ENCODE data around the gene FNTB.
"Not testable (repeated sequence)": the region's sequence is repeated elsewhere in the genome, so short reads cannot be mapped to it uniquely, and the experiment has no call there.

FNTB gene

GRCh38 chr14:65019944-65020566 is 33.4 kb downstream of the FNTB start:
- DNase-seq = no peak

- DNase-seq = no peak
Observed at GRCh38 chr14:65024957-65025356, 38.3 kb downstream of the FNTB start.

- no peak for DNase-seq
Observed at GRCh38 chr14:65025818-65026217, 39.1 kb downstream of the FNTB start.

GRCh38 chr14:65026526-65026925 is 39.8 kb downstream of the FNTB start:
- no peak for DNase-seq

GRCh38 chr14:65027127-65027799 is 40.6 kb downstream of the FNTB start:
- DNase-seq = no peak

- no peak for DNase-seq
Observed at GRCh38 chr14:65028937-65029336, 42.2 kb downstream of the FNTB start.

GRCh38 chr14:65031321-65031720 is 44.6 kb downstream of the FNTB start:
- DNase-seq = not testable (repeated sequence)

GRCh38 chr14:65032319-65032718 is 45.6 kb downstream of the FNTB start:
- DNase-seq = no peak

- DNase-seq = no peak
Observed at GRCh38 chr14:65033181-65033580, 46.5 kb downstream of the FNTB start.

GRCh38 chr14:65034021-65034420 is 47.3 kb downstream of the FNTB start:
- DNase-seq = no peak

GRCh38 chr14:65035049-65035448 is 48.4 kb downstream of the FNTB start:
- no peak for DNase-seq

- DNase-seq = no peak
Observed at GRCh38 chr14:65038966-65039365, 52.3 kb downstream of the FNTB start.

- no peak for DNase-seq
Observed at GRCh38 chr14:65040666-65041433, 54.2 kb downstream of the FNTB start.

- no peak for DNase-seq
Observed at GRCh38 chr14:65041434-65041915, 54.8 kb downstream of the FNTB start.

- DNase-seq = no peak
Observed at GRCh38 chr14:65042296-65042695, 55.6 kb downstream of the FNTB start.

- no peak for DNase-seq
Observed at GRCh38 chr14:65042731-65043372, 56.2 kb downstream of the FNTB start.

GRCh38 chr14:65043893-65044595 is 57.3 kb downstream of the FNTB start:
- no peak for DNase-seq

GRCh38 chr14:65044596-65044959 is 57.9 kb downstream of the FNTB start:
- no peak for DNase-seq

- DNase-seq = no peak
Observed at GRCh38 chr14:65045006-65045405, 58.3 kb downstream of the FNTB start.

GRCh38 chr14:65045709-65046108 is 59.0 kb downstream of the FNTB start:
- no peak for DNase-seq

- DNase-seq = no peak
Observed at GRCh38 chr14:65052832-65053231, 66.1 kb downstream of the FNTB start.

- DNase-seq = no peak
Observed at GRCh38 chr14:65053466-65053865, 66.8 kb downstream of the FNTB start.
